Hepatocyte (in vitro differentiated cells): Measurements from ENCODE around the gene WNT2.

Experiments used
- CTCF ChIP-seq: fragments of 200-600 bp; sonication (generic); IDR thresholded peaks from 2 replicates; pipeline ENCODE4 v1.5.1; 2016; ENCODE audit warnings: antibody characterized with exemption, mild to moderate bottlenecking; ENCODE audit not compliant: poor library complexity
- EZH2 ChIP-seq: fragments of 200-600 bp; sonication (generic); IDR thresholded peaks from 2 replicates; pipeline ENCODE4 v1.6.1; 2016; ENCODE audit warnings: antibody characterized with exemption, mild to moderate bottlenecking, borderline replicate concordance

- TF ChIP-seq CTCF (no peak), EZH2 (no peak)
These were observed 71.2 kb downstream of the WNT2 start for GRCh38 chr7:117251687-117252086.
